ENCODE results near the gene ELF1. TPM values are rescaled to one million over a fixed set of nuclear protein-coding genes. Genes with fewer than 3 reads are reported as not detected.

The ELF1 gene
- total and polyA plus RNA-seq, 2 of the 8 experiments (the other 6 are each of a cell fraction or from before 2014, with no cell fraction given) = 5.6 to 18.2 TPM

GRCh38 chr13:41059456-41060081 lies 40.5 kb upstream of the ELF1 start:
- H3K23ac ChIP-seq (ENCODE audit: insufficient read length) = no peak overlapping the region
- WGBS, 2 experiments (ENCODE audit: extremely low coverage in 1 of 2, insufficient coverage in 1 of 2, insufficient read length in 1 of 2, insufficient replicate concordance in 2 of 2, low coverage in 1 of 2, low lambda C conversion rate in 2 of 2, missing lambda C conversion rate in 1 of 2) = 15% methylated on average over 15 of the region's 15 CpGs; no CpG with 5 or more reads in 1 of the 2 experiments
- ChIA-PET CTCF (ENCODE audit: partially characterized antibody) (interaction anchor here (0.5 to 1.5 kb wide), 8 partner anchors 11 to 188 kb away, joined by 3 to 5 read pairs (median 3); no protein-coding TSS in a partner anchor), POLR2A (ENCODE audit: partially characterized antibody) (interaction anchor here (0.9 to 2.8 kb wide), 7 partner anchors 21 to 270 kb away, joined by 3 to 12 read pairs (median 8); partner anchors contain the start of gene SLC25A15)
- no peak overlapping the region for H4K91ac ChIP-seq (replicated peaks; ENCODE audit: insufficient read length, low read length)
- peak overlapping the region; percentile 81 to 84 for H3K4me2 ChIP-seq (ENCODE audit: insufficient read depth in 1 of 2, low read depth in 2 of 2, low read length in 2 of 2)
- H3K18ac ChIP-seq (ENCODE audit: extremely low read depth, low read length) = no peak overlapping the region
- DNase-seq (ENCODE audit: low read depth in 1 of 2, low spot score in 2 of 2) (no peak), FAIRE-seq (no peak)
- no peak overlapping the region for H2BK15ac ChIP-seq (ENCODE audit: low read length)
- peak overlapping the region; percentile 74 for H3K27ac ChIP-seq (ENCODE audit: low read depth, low read length)
- peak overlapping the region; percentile 73 for H2AFZ ChIP-seq (ENCODE audit: low read length)
- no peaks in the 10 kb centered on the region; the same call in 1 of the 2 replicates for H3K79me1 ChIP-seq (ENCODE audit: low read depth, low read length)
- peaks cover 0 to 11% (median 0%) of the 10 kb centered on the region in 4 experiments; a peak in 1 of 8 replicates for H3K36me3 ChIP-seq (ENCODE audit: control insufficient read depth in 2 of 4, insufficient read depth in 4 of 4, low read length in 3 of 4)
- H3K79me2 ChIP-seq (ENCODE audit: control insufficient read depth in 1 of 2, insufficient read depth in 2 of 2, low read length in 2 of 2) = peaks cover 0 to 55% of the 10 kb centered on the region in 2 experiments; a peak in 2 of 4 replicates
- no peak overlapping the region for H2BK120ac ChIP-seq (replicated peaks; ENCODE audit: low read depth, low read length)
- H2BK20ac ChIP-seq (ENCODE audit: low read length) = no peak overlapping the region
- H3K9me3 ChIP-seq (ENCODE audit: insufficient read depth in 2 of 2, low read depth in 1 of 2, low read length in 1 of 2) = no peaks in the 10 kb centered on the region
- H3K4me3 ChIP-seq (ENCODE audit: extremely low read depth in 1 of 4, insufficient read depth in 2 of 4, low read depth in 3 of 4, low read length in 4 of 4) = peak overlapping the region; percentile 89 to 96 (median 95)
- H3K23me2 ChIP-seq (ENCODE audit: low read depth, low read length) = peaks cover 7% of the 10 kb centered on the region; the same call in 1 of the 2 replicates
- peak overlapping the region; percentile 91; the same call in 1 of the 2 replicates for H2BK5ac ChIP-seq (ENCODE audit: low read depth, low read length)
- H4K5ac ChIP-seq (ENCODE audit: insufficient read length, low read depth, low read length) = peak overlapping the region; percentile 0
- no peaks in the 10 kb centered on the region for H3K27me3 ChIP-seq (replicated peaks in 1 of 4; ENCODE audit: control insufficient read depth in 3 of 4, extremely low read depth in 1 of 4, insufficient read depth in 3 of 4, low read length in 3 of 4)
- H3K14ac ChIP-seq (ENCODE audit: insufficient read length) = no peak overlapping the region
- H3K56ac ChIP-seq (replicated peaks; ENCODE audit: insufficient read length, low read depth, low read length) = no peak overlapping the region
- H4K8ac ChIP-seq (ENCODE audit: extremely low read depth, insufficient read depth, low read length) = no peak overlapping the region; the same call in 1 of the 2 replicates
- H3K9ac ChIP-seq (replicated peaks in 1 of 4; ENCODE audit: extremely low read depth in 1 of 4, low read depth in 3 of 4, low read length in 3 of 4) = peak overlapping the region; percentile 78 to 95 (median 84)
- no peak overlapping the region for H2BK12ac ChIP-seq (ENCODE audit: low read depth, low read length)
- peaks cover 0 to 3% (median 2%) of the 10 kb centered on the region in 4 experiments; a peak in 2 of 7 replicates for H3K4me1 ChIP-seq (replicated peaks in 1 of 4; ENCODE audit: control insufficient read depth in 3 of 4, insufficient read depth in 4 of 4, low read length in 3 of 4)
- no peak overlapping the region for H2AK5ac ChIP-seq (ENCODE audit: low read depth, low read length)
- no peak overlapping the region for H3K4ac ChIP-seq (replicated peaks; ENCODE audit: insufficient read length, low read depth, low read length)
- TF ChIP-seq RBBP5 (IDR thresholded peaks at IDR 0.05; ENCODE audit: borderline replicate concordance, low read depth, low read length) (no peak), TAF7 (optimal IDR thresholded peaks at IDR 0.05; ENCODE audit: borderline replicate concordance, low read depth, low read length) (peak; percentile 2)
- H4K20me1 ChIP-seq (replicated peaks in 1 of 2; ENCODE audit: control insufficient read depth in 1 of 2, insufficient read depth in 2 of 2, low read length in 2 of 2) = peaks cover 0 to 3% of the 10 kb centered on the region in 2 experiments
